ENCODE results near the gene RBM47.
"Not testable (repeated sequence)": the region's sequence is repeated elsewhere in the genome, so short reads cannot be mapped to it uniquely, and the experiment has no call there.

The RBM47 gene

GRCh38 chr4:40438384-40439026 lies 191.2 kb downstream of the RBM47 start:
- no peak for DNase-seq

GRCh38 chr4:40437741-40438383 lies 191.8 kb downstream of the RBM47 start:
- no peak for DNase-seq

GRCh38 chr4:40435306-40435705 lies 194.4 kb downstream of the RBM47 start:
- not testable (repeated sequence) for DNase-seq

- DNase-seq, result no peak
Observed at GRCh38 chr4:40434126-40434687, 195.5 kb downstream of the RBM47 start.

- DNase-seq, result no peak
Observed at GRCh38 chr4:40432504-40432903, 197.2 kb downstream of the RBM47 start.

GRCh38 chr4:40427871-40428270 lies 201.8 kb downstream of the RBM47 start:
- DNase-seq, result not testable (repeated sequence)

- peak; percentile 82 to 92 (median 89) for DNase-seq
Observed at GRCh38 chr4:40427128-40427527, 202.5 kb downstream of the RBM47 start.

- no peak for DNase-seq
Observed at GRCh38 chr4:40425799-40426574, 203.7 kb downstream of the RBM47 start.

GRCh38 chr4:40423735-40424134 lies 205.9 kb downstream of the RBM47 start:
- DNase-seq, result peak in 2 of 3 donors; percentile 24 to 31

GRCh38 chr4:40421839-40422708 lies 207.6 kb downstream of the RBM47 start:
- DNase-seq, result no peak

GRCh38 chr4:40419231-40419912 lies 210.3 kb downstream of the RBM47 start:
- no peak for DNase-seq

- DNase-seq, result no peak
Observed at GRCh38 chr4:40418430-40419230, 211.0 kb downstream of the RBM47 start.

- no peak for DNase-seq
Observed at GRCh38 chr4:40417941-40418340, 211.7 kb downstream of the RBM47 start.

GRCh38 chr4:40414673-40415072 lies 215.0 kb downstream of the RBM47 start:
- DNase-seq, result no peak

GRCh38 chr4:40412866-40413795 lies 216.5 kb downstream of the RBM47 start:
- DNase-seq, result peak; percentile 64 to 87 (median 81)

- no peak for DNase-seq
Observed at GRCh38 chr4:40412388-40412787, 217.3 kb downstream of the RBM47 start.

GRCh38 chr4:40409835-40410234 lies 219.8 kb downstream of the RBM47 start:
- no peak for DNase-seq

GRCh38 chr4:40407468-40407867 lies 222.2 kb downstream of the RBM47 start:
- DNase-seq, result not testable (repeated sequence)

- DNase-seq, result no peak
Observed at GRCh38 chr4:40406340-40406739, 223.3 kb downstream of the RBM47 start.

GRCh38 chr4:40405193-40405592 lies 224.5 kb downstream of the RBM47 start:
- no peak for DNase-seq

All from suppressor macrophage treated with lipopolysaccharide for 1 hour (primary cell).